ENCODE data around the gene SLC10A2.

The SLC10A2 gene

GRCh38 chr13:103067751-103068555 lies 1.7 kb upstream of the SLC10A2 start:
- no peak overlapping the region for H3K4me3 ChIP-seq (ENCODE audit: low read depth, low read length)
- no peak for TF ChIP-seq CTCF (IDR thresholded peaks at IDR 0.05; ENCODE audit: low read depth, low read length)

GRCh38 chr13:103066781-103067345 lies 646 bp upstream of the SLC10A2 start:
- TF ChIP-seq CTCF (IDR thresholded peaks at IDR 0.05; ENCODE audit: low read depth, low read length), result no peak
- H3K4me3 ChIP-seq (ENCODE audit: low read depth, low read length), result no peak overlapping the region

GRCh38 chr13:103063376-103063775 lies 2.8 kb downstream of the SLC10A2 start:
- no peak for TF ChIP-seq CTCF (IDR thresholded peaks at IDR 0.05; ENCODE audit: low read depth, low read length)
- H3K4me3 ChIP-seq (ENCODE audit: low read depth, low read length), result no peak overlapping the region

- no peak for TF ChIP-seq CTCF (IDR thresholded peaks at IDR 0.05; ENCODE audit: low read depth, low read length)
- H3K4me3 ChIP-seq (ENCODE audit: low read depth, low read length), result no peak overlapping the region
Measured at GRCh38 chr13:103062079-103062478, 4.1 kb downstream of the SLC10A2 start.

- no peak for TF ChIP-seq CTCF (IDR thresholded peaks at IDR 0.05; ENCODE audit: low read depth, low read length)
- no peak overlapping the region for H3K4me3 ChIP-seq (ENCODE audit: low read depth, low read length)
Measured at GRCh38 chr13:103056008-103056407, 10.2 kb downstream of the SLC10A2 start.

GRCh38 chr13:103055166-103055565 lies 11.1 kb downstream of the SLC10A2 start:
- H3K4me3 ChIP-seq (ENCODE audit: low read depth, low read length), result no peak overlapping the region
- no peak for TF ChIP-seq CTCF (IDR thresholded peaks at IDR 0.05; ENCODE audit: low read depth, low read length)

- TF ChIP-seq CTCF (IDR thresholded peaks at IDR 0.05; ENCODE audit: low read depth, low read length), result no peak
- no peak overlapping the region for H3K4me3 ChIP-seq (ENCODE audit: low read depth, low read length)
Measured at GRCh38 chr13:103046676-103047075, 19.5 kb downstream of the SLC10A2 start.
